ENCODE results near the gene CDCP2.
"Not testable (repeated sequence)": the region's sequence is repeated elsewhere in the genome, so short reads cannot be mapped to it uniquely, and the experiment has no call there.

CDCP2 gene

GRCh38 chr1:54115520-54115919 lies 37.3 kb downstream of the CDCP2 start:
- no peak for DNase-seq (ENCODE audit: low read depth in 2 of 2)

- no peak for DNase-seq (ENCODE audit: low read depth in 2 of 2)
These were observed 37.8 kb downstream of the CDCP2 start for GRCh38 chr1:54114955-54115354.

GRCh38 chr1:54114001-54114400 lies 38.8 kb downstream of the CDCP2 start:
- DNase-seq (ENCODE audit: low read depth in 2 of 2) = no peak

- DNase-seq (ENCODE audit: low read depth in 2 of 2) = no peak
These were observed 40.0 kb downstream of the CDCP2 start for GRCh38 chr1:54112705-54113368.

GRCh38 chr1:54112027-54112426 lies 40.8 kb downstream of the CDCP2 start:
- no peak for DNase-seq (ENCODE audit: low read depth in 2 of 2)

GRCh38 chr1:54111624-54112023 lies 41.2 kb downstream of the CDCP2 start:
- DNase-seq (ENCODE audit: low read depth in 2 of 2) = no peak

- no peak for DNase-seq (ENCODE audit: low read depth in 2 of 2)
These were observed 41.8 kb downstream of the CDCP2 start for GRCh38 chr1:54110996-54111395.

- no peak for DNase-seq (ENCODE audit: low read depth in 2 of 2)
These were observed 43.4 kb downstream of the CDCP2 start for GRCh38 chr1:54109129-54110090.

- DNase-seq (ENCODE audit: low read depth in 2 of 2) = no peak
These were observed 44.6 kb downstream of the CDCP2 start for GRCh38 chr1:54108156-54108555.

GRCh38 chr1:54107131-54107530 lies 45.7 kb downstream of the CDCP2 start:
- DNase-seq (ENCODE audit: low read depth in 2 of 2) = no peak

GRCh38 chr1:54105736-54106269 lies 47.0 kb downstream of the CDCP2 start:
- no peak for DNase-seq (ENCODE audit: low read depth in 2 of 2)

- DNase-seq (ENCODE audit: low read depth in 2 of 2) = no peak
These were observed 47.7 kb downstream of the CDCP2 start for GRCh38 chr1:54105080-54105479.

GRCh38 chr1:54104613-54105012 lies 48.2 kb downstream of the CDCP2 start:
- DNase-seq (ENCODE audit: low read depth in 2 of 2) = not testable (repeated sequence)

GRCh38 chr1:54103414-54103813 lies 49.4 kb downstream of the CDCP2 start:
- DNase-seq (ENCODE audit: low read depth in 2 of 2) = no peak

GRCh38 chr1:54100500-54100899 lies 52.3 kb downstream of the CDCP2 start:
- DNase-seq (ENCODE audit: low read depth in 2 of 2) = no peak

GRCh38 chr1:54099061-54099610 lies 53.7 kb downstream of the CDCP2 start:
- DNase-seq (ENCODE audit: low read depth in 2 of 2) = no peak

GRCh38 chr1:54096877-54097240 lies 55.9 kb downstream of the CDCP2 start:
- DNase-seq (ENCODE audit: low read depth in 2 of 2) = no peak

GRCh38 chr1:54096227-54096876 lies 56.4 kb downstream of the CDCP2 start:
- no peak for DNase-seq (ENCODE audit: low read depth in 2 of 2)

GRCh38 chr1:54095546-54096226 lies 57.1 kb downstream of the CDCP2 start:
- no peak for DNase-seq (ENCODE audit: low read depth in 2 of 2)

GRCh38 chr1:54094730-54095105 lies 58.1 kb downstream of the CDCP2 start:
- DNase-seq (ENCODE audit: low read depth in 2 of 2) = not testable (repeated sequence)

GRCh38 chr1:54094001-54094729 lies 58.6 kb downstream of the CDCP2 start:
- no peak for DNase-seq (ENCODE audit: low read depth in 2 of 2)

Data from activated CD4-positive, alpha-beta T cell treated with anti-CD3 and anti-CD28 coated beads for 24 hours (primary cell).